Body of pancreas (tissue), 4 donors: Measurements from ENCODE around the gene DIAPH3. TPM values are rescaled to one million over a fixed set of nuclear protein-coding genes. Genes with fewer than 3 reads are reported as not detected.

Source experiments
- ATAC-seq: fragments of 150-250 bp; one replicate; pipeline ENCODE4 v1.9.1; 2016
- DNase-seq, 4 donors: peaks; one replicate each; pipeline ENCODE4 v3.0.0-alpha.2; 2019
- H3K27ac ChIP-seq, 4 donors: fragments of 200-600 bp; sonication (generic); 1 replicate in 3 of 4; 2 replicates in 1 of 4; pipeline versions ENCODE4 v1.5.1 to v1.6.1; 2016 to 2019; ENCODE audit warnings: mild to moderate bottlenecking in 1 of 4, mixed read lengths in 1 of 4, moderate library complexity in 1 of 4
- H3K27me3 ChIP-seq, 2 donors: fragments of 200-600 bp; sonication (generic); one replicate each; pipeline ENCODE4 v1.6.0; 2016; ENCODE audit warnings: mild to moderate bottlenecking in 1 of 2
- H3K36me3 ChIP-seq, 2 donors: fragments of 200-600 bp; sonication (generic); replicated peaks in 1 of 2; 2 replicates each; pipeline ENCODE4 v1.5.1; 2016; ENCODE audit warnings: low read depth in 2 of 2; ENCODE audit not compliant: insufficient read depth in 1 of 2
- H3K4me1 ChIP-seq: fragments of 200-600 bp; sonication (generic); one replicate; pipeline ENCODE4 v1.6.0; 2016
- H3K4me3 ChIP-seq, 2 donors: fragments of 200-600 bp; sonication (generic); 1 replicate in 1 of 2; 2 replicates in 1 of 2; pipeline ENCODE4 v1.5.1; 2016 to 2019
- H3K9me3 ChIP-seq, 3 donors: fragments of 200-600 bp; sonication (generic); 1 replicate in 2 of 3; 2 replicates in 1 of 3; pipeline ENCODE4 v1.5.1; 2016
- POLR2A ChIP-seq, 3 donors: fragments of 450-650 bp; IDR thresholded peaks; one replicate each; pipeline ENCODE4 v1.6.1; 2016; ENCODE audit warnings: antibody characterized with exemption in 3 of 3, mild to moderate bottlenecking in 2 of 3
- WGBS, 2 donors: methylation state at CpG; one replicate each; pipeline ENCODE4 v1.1.5; 2017; 5-methylcytosine and 5-hydroxymethylcytosine counted together
- intact Hi-C: fragments of 100-400 bp; cut with DNase I; formaldehyde crosslinking; loops from one replicate; pipeline ENCODE4 v1.15.1; 2023
- total RNA-seq, 2 donors: library from RNA; depleted of rRNA; stranded (reverse); fragments of >200 nt; gene quantifications; one replicate each; pipeline ENCODE4 v1.1.0, GENCODE V29; 2016
- TF ChIP-seq, protein P1 (sequence below), 7 experiments: fragments of 450-650 bp in 4 of 7; fragments of 200-600 bp in 3 of 7; sonication (generic) in 3 of 7; IDR thresholded peaks; one replicate each; pipeline ENCODE4 v1.5.1; 2016 to 2019; ENCODE audit warnings: antibody characterized with exemption in 7 of 7

The DIAPH3 gene
- total RNA-seq, 2 donors from 2014 or later, result 0.33 to 0.78 TPM

DNA sequence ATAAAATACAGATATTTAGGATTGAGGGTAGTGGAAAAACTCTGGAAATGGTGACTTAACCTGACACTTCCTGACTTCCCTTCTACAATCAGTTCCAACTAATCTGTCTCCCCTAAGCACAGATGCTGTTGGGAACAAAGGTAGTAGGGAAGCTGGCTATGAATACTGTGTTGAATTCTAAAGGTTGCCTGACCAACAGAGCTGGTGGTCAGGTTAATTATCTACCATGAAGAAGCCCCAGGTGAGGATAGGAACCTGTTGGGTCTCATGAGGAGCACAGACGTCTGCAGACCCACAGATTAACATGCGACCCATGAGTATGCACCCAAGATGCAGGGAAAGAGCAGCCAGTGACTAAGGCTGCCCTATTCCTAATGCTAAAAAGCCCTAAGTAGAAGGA lies 172.3 kb downstream of the DIAPH3 start:
- H3K27ac ChIP-seq, result no peak overlapping the region
- H3K36me3 ChIP-seq, result no peaks in the 10 kb centered on the region
- intact Hi-C loops, result no loop called here
- H3K27me3 ChIP-seq, result no peaks in the 10 kb centered on the region
- DNase-seq (no peak), ATAC-seq (no peak)
- H3K4me3 ChIP-seq, result no peak overlapping the region
- no peaks in the 10 kb centered on the region for H3K9me3 ChIP-seq
- WGBS, 2 donors, result 88 to 94% methylated on average over 2 of the region's 2 CpGs
- TF ChIP-seq, protein P1, sequence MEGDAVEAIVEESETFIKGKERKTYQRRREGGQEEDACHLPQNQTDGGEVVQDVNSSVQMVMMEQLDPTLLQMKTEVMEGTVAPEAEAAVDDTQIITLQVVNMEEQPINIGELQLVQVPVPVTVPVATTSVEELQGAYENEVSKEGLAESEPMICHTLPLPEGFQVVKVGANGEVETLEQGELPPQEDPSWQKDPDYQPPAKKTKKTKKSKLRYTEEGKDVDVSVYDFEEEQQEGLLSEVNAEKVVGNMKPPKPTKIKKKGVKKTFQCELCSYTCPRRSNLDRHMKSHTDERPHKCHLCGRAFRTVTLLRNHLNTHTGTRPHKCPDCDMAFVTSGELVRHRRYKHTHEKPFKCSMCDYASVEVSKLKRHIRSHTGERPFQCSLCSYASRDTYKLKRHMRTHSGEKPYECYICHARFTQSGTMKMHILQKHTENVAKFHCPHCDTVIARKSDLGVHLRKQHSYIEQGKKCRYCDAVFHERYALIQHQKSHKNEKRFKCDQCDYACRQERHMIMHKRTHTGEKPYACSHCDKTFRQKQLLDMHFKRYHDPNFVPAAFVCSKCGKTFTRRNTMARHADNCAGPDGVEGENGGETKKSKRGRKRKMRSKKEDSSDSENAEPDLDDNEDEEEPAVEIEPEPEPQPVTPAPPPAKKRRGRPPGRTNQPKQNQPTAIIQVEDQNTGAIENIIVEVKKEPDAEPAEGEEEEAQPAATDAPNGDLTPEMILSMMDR (IDR thresholded peaks at IDR 0.05), result no peak
- TF ChIP-seq POLR2A (IDR thresholded peaks at IDR 0.05), result no peak
- H3K4me1 ChIP-seq, result no peaks in the 10 kb centered on the region

DNA sequence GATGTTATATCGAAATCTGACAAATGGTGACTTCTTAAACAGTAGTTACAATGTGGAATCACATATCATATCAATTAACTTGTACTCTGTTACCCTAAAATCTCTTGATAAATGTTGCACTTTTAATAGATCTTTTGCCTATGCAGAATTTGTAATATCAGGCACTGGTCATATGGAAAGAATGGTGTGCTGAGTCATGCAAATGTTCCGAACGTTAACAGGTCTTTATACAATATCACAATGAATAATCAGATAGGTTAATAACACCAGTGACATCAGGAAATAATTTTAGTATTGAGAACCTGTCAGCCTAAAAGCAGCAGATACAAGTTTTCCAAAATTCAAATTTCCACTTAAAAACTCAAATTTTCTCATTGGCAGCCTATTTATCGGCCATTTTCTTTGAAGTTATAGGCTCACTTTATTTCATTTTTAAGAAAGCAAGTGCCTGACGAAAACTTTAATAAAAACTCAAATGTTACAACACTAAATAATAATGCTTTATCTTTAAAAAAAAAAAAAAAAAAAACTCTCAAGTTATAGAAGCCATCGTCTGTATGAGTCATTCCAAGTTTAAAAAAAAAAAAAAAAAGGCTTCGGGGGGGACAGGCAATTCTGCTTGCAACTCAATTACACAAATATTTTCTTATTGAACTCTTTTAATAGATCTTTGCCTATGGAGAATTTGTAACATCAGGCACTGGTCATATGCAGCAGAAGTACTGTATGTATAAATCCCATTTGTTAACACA lies 180.9 kb downstream of the DIAPH3 start:
- TF ChIP-seq, protein P1 (IDR thresholded peaks at IDR 0.05), result no peak
- TF ChIP-seq POLR2A (IDR thresholded peaks at IDR 0.05), result no peak
- Histone ChIP-seq H3K36me3 (no peaks in the 10 kb centered on the region), H3K27me3 (no peaks in the 10 kb centered on the region), H3K4me3 (no peak overlapping the region), H3K4me1 (no peaks in the 10 kb centered on the region), H3K9me3 (no peaks in the 10 kb centered on the region), H3K27ac (no peak overlapping the region)
- no peak for DNase-seq
- WGBS, 2 donors, result 86 to 92% methylated on average over 7 of the region's 7 CpGs
- no peak for ATAC-seq
- intact Hi-C loops, result no loop called here

DNA sequence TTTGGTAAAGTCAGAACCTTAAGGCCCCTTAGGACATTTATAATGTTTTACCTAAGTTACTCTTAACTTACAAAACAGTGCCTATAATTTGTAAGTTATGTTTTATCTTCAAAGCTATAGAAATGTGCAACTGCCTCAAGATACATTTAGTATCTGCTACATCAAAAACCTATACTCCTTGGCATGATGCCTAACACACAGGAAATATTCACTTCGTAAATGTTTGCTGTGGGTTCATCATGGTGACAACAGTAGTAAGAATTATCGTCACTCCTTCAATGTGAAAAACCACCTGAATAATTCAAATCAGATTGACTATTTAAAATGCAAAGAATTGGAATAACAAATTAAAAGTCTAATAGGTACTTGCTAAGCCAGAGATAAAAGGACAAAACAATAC lies 184.1 kb downstream of the DIAPH3 start:
- 85 to 97% methylated on average over 2 of the region's 2 CpGs for WGBS, 2 donors
- H3K36me3 ChIP-seq, result no peaks in the 10 kb centered on the region
- H3K27me3 ChIP-seq, result no peaks in the 10 kb centered on the region
- no peak overlapping the region for H3K4me3 ChIP-seq
- ATAC-seq (no peak), DNase-seq (no peak)
- TF ChIP-seq, protein P1 (IDR thresholded peaks at IDR 0.05), result no peak
- no peak for TF ChIP-seq POLR2A (IDR thresholded peaks at IDR 0.05)
- no peaks in the 10 kb centered on the region for H3K9me3 ChIP-seq
- H3K27ac ChIP-seq, result no peak overlapping the region
- no peaks in the 10 kb centered on the region for H3K4me1 ChIP-seq
- intact Hi-C loops, result no loop called here

GRCh38 chr13:59978862-59979261 lies 184.9 kb downstream of the DIAPH3 start:
- H3K4me1 ChIP-seq, result no peaks in the 10 kb centered on the region
- intact Hi-C loops, result no loop called here
- H3K27ac ChIP-seq, result no peak overlapping the region
- no peaks in the 10 kb centered on the region for H3K36me3 ChIP-seq
- H3K4me3 ChIP-seq, result no peak overlapping the region
- TF ChIP-seq, protein P1 (IDR thresholded peaks at IDR 0.05), result no peak
- no peak for TF ChIP-seq POLR2A (IDR thresholded peaks at IDR 0.05)
- DNase-seq (no peak), ATAC-seq (no peak)
- H3K9me3 ChIP-seq, result no peaks in the 10 kb centered on the region
- H3K27me3 ChIP-seq, result no peaks in the 10 kb centered on the region

DNA sequence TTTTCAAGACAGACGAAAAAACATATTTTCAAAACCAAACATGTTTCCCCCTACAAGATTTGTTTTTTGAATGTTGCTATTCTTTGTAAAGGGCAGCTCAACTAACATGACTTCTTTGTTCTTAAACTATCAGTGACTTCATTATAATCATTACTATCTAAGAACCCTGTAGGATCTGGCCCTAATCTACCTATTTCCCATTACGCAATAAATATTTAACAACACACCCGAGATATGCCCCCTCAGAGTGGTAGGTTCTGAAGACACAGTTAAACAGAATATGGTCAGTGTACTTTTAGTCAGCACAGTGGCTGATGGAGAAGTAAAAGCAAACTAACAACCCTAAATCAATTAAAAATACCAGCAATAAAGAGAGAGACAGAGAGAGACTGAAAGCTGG lies 186.9 kb downstream of the DIAPH3 start:
- intact Hi-C loops, result no loop called here
- H3K4me3 ChIP-seq, result no peak overlapping the region
- 83 to 89% methylated on average over 3 of the region's 3 CpGs for WGBS, 2 donors
- H3K9me3 ChIP-seq, result no peaks in the 10 kb centered on the region
- DNase-seq, result no peak
- no peak overlapping the region for H3K27ac ChIP-seq
- ATAC-seq, result no peak
- H3K27me3 ChIP-seq, result no peaks in the 10 kb centered on the region
- H3K36me3 ChIP-seq, result no peaks in the 10 kb centered on the region
- no peaks in the 10 kb centered on the region for H3K4me1 ChIP-seq
- TF ChIP-seq, protein P1 (IDR thresholded peaks at IDR 0.05), result no peak
- no peak for TF ChIP-seq POLR2A (IDR thresholded peaks at IDR 0.05)
